NCI-H524 (cell line): Measurements from ENCODE around the gene RBL1.
"Not testable (repeated sequence)": the region's sequence is repeated elsewhere in the genome, so short reads cannot be mapped to it uniquely, and the experiment has no call there.

Source experiments
- DNase-seq, 2 experiments: peaks; one replicate each; lab custom pipeline; 2025; lab: John Stamatoyannopoulos, UW

The RBL1 gene, protein sequence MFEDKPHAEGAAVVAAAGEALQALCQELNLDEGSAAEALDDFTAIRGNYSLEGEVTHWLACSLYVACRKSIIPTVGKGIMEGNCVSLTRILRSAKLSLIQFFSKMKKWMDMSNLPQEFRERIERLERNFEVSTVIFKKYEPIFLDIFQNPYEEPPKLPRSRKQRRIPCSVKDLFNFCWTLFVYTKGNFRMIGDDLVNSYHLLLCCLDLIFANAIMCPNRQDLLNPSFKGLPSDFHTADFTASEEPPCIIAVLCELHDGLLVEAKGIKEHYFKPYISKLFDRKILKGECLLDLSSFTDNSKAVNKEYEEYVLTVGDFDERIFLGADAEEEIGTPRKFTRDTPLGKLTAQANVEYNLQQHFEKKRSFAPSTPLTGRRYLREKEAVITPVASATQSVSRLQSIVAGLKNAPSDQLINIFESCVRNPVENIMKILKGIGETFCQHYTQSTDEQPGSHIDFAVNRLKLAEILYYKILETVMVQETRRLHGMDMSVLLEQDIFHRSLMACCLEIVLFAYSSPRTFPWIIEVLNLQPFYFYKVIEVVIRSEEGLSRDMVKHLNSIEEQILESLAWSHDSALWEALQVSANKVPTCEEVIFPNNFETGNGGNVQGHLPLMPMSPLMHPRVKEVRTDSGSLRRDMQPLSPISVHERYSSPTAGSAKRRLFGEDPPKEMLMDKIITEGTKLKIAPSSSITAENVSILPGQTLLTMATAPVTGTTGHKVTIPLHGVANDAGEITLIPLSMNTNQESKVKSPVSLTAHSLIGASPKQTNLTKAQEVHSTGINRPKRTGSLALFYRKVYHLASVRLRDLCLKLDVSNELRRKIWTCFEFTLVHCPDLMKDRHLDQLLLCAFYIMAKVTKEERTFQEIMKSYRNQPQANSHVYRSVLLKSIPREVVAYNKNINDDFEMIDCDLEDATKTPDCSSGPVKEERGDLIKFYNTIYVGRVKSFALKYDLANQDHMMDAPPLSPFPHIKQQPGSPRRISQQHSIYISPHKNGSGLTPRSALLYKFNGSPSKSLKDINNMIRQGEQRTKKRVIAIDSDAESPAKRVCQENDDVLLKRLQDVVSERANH

DNA sequence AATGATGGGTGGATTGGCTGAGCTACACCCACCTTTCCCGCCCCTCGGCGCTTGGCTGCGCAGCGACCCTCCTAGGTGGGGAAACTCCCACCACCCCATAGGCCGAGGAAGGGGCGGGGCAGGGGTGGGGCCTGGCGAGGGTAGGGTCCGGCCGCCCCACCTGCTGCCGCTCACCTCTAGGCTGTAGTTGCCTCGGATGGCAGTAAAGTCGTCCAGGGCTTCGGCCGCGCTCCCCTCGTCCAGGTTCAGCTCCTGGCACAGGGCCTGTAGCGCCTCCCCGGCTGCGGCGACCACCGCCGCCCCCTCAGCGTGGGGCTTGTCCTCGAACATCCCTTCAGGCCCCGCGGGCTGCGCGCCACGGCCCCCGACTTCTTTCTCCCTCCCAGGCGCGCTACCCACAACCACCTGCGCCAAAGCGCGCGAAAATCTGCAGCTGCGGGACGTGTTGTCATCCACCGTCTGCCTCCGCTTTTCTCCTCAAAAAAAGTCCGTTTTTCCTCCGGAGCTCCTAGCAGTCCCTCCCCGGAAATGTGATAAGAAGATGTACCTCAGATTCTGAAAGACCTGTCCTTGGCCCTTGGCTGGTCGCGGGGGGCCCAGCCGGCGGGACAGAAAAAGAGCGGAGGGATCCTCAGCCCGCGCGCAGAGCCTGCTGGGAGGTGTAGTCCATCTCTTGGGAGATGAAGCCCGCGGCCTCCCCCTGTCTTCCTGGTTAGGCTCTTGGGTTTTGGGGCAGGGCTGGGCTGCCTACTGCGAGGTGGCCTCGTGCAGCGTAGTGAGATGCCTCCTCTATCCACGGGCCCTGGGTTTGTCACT is at the start of gene RBL1:
RBL1 (minus strand) TSS at position 399 of the 816 bp plus-strand sequence; CDS start at position 330, 69 bp downstream.
- peak; percentile 88 to 93 for DNase-seq

DNA sequence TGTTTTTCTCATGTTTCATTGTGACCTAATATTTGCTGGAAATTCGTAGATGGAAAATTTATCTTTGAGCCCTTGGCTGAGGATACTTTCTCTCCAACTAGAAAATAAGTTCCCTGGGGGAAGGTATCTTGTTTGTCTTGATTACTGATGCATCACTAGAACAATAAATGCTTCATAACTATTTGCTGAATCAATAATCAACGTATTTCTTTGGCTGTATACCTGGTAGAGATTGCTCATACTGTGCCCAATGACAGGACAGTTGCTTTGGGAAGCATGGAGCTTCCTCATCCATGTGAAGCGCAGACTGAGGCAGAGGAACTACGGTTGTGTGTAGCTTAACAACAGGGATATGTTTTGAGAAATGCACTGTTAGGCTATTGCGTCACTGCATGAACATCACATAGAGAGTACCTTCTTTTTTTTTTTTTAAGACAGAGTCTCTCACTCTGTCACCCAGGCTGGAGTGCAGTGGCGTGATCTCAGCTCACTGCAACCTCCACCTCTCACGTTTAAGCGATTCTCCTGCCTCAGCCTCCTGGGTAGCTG is 49.1 kb upstream of the RBL1 start:
- DNase-seq: no peak

DNA sequence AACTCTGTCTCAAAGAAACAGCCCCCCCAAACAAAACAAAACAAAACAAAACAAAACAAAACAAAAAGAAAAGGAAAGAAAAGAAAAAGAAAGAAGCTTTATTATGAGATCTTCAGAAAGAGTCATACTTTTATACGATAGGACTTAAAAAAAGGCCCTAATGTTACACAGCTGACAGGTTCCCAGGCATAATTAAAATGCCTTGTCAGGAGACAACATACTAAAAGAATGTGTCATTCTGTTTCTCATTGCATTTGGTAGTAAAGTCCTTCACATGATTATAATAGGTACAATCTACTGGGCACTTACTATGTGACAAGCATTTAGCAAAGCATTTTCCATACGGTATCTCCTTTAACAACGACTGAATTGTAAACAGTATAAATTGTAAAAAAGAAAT is 46.9 kb upstream of the RBL1 start:
- no peak for DNase-seq

DNA sequence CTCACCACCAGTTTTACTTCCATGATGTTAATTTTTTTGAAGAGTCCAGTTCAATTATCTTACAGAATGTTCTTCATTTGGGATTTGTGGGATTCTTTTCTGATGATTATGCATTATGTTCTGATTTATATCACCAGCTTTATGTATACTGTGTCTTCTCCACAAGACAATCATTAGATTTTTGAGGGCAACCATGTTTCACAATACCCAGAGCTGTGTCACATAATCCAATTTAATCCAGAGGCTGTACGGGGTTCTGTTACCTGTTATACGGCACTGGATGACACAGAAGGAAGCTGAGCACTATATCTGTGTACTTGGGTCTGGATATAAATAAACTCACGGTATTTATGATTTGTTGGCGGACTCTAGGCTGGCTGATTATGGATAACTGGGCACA is 41.8 kb upstream of the RBL1 start:
- DNase-seq: no peak

DNA sequence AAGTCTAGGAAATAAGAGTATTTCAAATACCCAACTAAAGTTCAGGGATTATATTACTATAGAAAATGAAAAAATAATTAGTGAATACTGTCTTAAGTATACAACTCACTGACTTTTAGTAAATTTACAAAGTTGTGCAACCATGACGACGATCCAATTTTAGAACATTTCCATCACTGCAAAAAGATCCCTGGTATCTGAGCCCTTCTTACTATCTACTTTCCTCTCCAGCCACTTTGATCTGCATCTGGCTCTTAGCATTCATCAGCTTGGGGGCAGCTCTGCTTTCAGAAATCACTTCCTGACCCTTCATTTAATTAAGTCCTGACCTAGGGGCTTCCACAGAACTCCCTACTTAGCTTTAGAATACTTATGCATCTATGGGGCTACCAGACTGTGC is 38.2 kb upstream of the RBL1 start:
- no peak for DNase-seq

DNA sequence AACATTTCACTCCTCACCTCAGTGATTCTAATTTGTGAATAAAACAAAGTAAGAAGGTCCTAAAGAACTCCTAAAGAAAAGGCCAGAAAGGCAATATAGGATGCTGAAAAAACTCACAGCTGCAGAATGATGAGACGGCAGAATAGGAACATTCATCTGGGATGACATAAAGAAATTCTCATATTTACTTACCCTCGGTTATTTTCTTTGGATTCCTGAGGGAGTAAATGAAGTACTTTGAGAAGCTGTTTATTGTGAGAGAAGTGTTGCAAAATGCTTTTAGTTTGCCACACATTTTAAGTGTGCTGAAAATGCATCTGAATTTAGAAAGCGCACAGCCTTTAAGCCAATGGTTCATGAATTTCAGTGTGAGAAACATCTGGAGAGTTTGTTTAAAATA is 35.7 kb upstream of the RBL1 start:
- DNase-seq: no peak

DNA sequence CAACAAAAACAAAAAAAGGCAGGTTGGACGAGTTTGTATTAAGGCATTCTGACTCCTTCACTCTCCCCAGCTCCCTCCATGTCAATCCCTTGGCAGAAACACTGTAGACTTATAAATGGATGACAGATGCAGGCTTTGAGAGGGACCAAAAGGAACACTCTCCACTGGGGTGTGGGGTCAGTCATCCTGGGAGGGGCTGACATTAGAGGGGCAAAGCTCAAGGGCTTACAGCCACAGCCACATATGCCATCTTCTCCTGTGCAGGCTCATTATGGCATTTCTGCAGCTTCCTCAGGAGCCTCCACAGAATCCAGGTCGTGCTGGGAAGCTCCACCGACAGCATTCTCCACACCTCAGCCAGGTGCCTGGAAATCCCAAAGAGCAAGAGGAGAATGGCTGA is 33.0 kb upstream of the RBL1 start:
- no peak for DNase-seq

DNA sequence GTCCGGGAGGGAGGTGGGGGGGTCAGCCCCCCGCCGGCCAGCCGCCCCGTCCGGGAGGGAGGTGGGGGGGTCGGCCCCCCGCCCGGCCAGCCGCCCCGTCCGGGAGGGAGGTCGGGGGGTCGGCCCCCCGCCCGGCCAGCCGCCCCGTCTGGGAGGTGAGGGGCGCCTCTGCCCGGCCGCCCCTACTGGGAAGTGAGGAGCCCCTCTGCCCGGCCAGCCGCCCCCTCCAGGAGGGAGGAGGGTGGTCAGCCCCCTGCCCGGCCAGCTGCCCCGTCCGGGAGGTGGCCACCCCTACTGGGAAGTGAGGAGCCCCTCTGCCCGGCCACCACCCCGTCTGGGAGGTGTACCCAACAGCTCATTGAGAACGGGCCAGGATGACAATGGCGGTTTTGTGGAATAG is 30.5 kb upstream of the RBL1 start:
- DNase-seq: not testable (repeated sequence)

DNA sequence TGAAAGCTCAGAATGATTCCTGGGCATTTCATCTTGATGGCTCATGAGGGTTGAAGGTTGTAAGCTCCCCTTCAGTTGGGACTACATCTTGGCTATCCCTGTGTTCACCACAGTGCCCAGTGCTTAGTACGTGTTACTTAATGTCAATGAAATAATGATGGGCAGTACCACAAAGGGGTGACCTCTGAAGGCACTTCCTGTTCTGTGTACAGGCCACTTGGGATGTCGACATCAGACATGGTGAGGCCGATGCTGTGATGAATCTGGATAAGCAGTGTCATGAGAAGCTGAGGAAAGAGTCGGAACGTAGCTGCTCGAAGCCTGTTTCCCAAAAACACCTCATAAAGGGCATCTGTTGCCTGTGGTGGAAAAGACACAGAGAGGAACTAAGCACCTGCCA is 27.6 kb upstream of the RBL1 start:
- no peak for DNase-seq

DNA sequence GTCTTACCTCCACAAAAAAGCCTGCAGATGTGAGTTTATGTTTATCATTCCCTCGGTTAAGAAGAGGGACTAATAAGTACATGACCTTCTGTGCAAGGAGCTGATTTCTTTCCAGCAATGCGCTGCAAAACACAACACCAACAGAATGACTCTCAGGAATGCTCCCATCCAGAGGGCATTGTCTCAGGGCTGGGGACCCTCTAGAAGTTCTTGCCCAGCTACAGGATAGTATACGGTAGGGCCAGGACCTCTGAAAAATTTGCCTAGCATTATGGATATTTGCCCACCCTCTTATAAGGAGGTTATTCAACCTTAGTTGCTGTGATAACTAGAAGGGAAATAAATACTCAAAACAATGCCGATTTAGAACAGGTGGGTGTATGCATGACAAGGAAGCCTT is 24.7 kb upstream of the RBL1 start:
- DNase-seq: no peak

DNA sequence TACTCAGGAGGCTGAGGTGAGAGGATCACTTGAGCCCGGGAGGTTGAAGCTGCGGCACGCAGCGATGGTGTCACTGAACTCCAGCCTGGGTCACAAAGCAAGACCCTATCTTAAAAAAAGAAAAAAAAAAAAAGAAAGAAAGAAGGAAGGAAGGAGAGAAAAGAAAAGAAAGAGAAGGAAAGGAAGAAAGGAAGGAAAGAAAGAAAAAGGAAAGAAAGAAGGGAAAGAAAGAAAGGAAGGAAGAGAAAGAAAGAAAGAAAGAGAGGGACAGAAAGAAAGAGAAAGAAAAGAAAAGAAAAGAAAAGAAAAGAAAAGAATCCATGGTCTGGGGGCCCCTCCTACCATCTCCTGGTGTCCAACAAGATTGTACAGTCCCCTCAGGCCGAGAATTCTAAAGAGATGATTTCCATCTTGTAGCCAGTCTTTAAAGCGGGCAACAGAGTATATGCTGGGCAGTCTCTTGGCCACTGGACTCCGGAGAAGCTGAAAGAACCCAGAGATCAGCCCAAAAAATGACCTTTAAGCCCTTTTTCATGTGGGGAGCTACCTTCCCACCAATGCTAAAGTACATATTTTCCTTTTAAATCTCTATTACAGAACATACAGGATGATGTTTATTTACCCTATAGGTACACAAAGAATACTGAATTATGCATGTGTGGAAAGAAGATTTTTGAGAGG is 23.7 kb upstream of the RBL1 start:
- no peak for DNase-seq

DNA sequence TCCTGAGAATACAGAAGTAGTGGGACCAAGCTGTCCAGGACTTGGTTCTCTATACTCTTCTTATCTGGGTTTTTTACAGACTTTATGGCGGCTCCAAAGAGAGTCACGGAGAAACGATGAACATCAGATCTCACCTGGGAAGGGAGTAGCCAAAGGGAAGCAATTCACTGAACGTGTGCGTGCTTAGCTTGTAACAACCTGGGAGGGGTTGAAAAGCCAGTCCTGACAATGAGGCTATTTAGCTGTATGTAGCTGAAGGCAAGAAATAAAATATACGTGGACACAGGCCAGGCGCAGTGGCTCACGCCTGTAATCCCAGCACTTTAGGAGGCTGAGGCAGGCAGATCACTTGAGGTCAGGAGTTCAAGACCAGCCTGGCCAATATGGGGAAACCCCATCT is 18.2 kb upstream of the RBL1 start:
- no peak for DNase-seq

DNA sequence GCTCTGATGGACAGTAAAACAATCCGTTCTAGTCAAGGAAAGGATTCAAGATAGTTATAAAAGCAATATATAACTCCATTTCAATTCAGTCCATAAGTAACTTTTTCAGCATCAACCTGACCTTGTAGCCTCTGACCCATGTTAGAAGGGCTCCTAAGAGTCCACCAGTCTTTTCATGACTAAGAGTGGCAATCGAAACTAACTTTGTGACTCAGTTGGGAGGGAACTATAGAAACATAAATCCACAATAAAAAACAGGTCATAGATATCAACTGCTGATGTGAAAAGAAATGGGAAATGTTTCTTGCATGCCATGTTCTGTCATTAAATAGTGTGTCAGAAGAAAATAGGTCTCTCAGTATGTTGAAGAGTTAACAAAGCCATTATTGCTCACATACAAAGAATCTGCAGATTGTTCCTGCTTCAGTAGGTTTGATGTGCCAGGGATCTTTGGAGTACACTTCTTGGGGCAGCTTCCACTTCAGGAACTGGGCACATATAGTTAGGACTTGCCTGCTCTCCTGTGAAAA is 16.2 kb upstream of the RBL1 start:
- DNase-seq: no peak

DNA sequence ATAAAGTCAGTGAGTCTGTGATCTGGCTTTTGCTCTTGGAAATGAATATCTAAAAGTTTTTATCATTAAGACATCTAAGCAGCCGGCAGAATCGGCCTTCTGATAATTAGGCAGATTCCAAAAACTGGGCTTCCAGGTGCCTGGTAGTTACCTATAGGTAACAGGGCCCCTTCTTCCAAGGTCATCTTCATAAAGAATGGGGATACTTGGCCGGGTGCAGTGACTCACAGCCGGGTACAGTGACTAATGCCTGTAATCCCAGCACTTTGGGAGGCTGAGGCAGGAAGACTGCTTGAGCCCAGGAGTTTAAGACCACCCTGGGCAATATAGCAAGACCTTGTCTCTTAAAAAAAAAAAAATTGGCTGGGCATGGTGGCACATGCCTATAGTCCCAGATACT is 12.9 kb upstream of the RBL1 start:
- DNase-seq: no peak

DNA sequence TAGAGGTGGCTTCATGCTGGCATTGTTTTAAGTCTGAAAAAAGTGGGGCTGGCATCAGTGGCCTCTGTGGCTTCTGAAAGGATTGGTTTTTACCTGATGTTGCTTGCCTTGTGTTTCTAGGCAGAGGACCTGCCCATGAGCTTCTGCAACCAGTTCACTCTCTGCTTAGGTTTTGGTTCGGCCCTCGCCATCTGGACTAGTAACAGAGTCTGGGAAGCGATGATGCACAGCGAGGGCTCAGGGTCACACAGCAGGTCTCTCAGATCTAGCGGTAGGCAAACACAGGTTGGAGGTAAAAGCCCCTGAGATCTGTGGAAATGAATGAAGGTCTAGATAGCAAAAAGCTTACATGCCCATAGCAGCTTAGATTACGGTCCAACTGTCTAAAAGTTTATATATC is 6.8 kb upstream of the RBL1 start:
- DNase-seq: peak in 1 of 2 experiments; percentile 16

DNA sequence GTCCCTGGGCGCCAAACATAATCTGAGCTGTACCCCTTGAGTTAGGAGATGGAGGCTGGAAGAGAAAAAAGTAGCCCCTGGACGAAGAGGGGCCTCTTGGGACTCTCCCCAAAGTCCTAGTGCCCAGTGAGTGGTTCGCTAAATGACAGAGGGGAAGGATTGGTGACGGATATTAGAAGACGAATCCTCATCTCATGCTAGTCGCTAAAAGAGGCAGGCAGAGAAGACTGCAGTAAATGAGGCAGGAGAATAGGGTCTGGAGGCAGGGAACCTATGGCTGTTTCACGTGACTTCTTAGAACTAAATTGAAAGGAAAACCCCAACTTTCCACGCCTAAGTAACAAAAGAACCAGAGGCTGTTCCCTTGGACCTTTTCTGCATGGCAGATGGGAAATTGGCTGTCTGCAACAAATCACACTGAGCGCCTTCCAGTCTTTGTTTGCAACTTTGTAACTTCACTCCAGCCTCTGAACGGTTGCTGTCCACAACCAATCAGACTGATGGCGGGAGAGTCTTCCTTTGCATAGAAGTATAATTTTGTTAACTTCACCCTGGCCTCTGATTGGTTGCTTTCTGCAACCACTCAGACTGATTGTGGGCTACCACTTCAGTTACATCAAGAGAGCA is 731 bp upstream of the RBL1 start:
- DNase-seq: no peak

DNA sequence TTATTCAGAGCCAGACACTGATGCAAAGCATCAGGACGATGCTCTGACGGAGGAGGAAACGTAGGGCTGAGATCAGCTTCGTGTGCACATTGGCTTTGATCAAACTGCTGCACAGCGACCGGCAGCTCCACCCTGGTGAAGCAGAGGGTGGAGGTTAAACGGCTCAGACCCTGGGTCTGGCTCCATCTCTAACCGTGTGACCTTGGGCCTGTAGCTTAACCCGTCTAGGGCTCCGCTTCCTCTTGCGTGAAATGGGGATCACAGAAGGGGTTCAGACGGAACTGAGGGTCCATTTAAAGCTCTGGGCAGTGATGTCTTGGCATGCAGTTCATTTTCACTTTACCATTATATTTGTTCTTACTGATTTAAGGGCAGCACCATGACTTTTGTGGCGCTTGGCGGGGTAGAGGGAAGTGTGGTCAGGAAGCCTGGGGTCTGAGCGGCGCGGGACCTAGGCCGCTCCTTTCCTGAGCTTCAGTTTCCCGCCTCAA is 644 bp downstream of the RBL1 start:
- DNase-seq: no peak

DNA sequence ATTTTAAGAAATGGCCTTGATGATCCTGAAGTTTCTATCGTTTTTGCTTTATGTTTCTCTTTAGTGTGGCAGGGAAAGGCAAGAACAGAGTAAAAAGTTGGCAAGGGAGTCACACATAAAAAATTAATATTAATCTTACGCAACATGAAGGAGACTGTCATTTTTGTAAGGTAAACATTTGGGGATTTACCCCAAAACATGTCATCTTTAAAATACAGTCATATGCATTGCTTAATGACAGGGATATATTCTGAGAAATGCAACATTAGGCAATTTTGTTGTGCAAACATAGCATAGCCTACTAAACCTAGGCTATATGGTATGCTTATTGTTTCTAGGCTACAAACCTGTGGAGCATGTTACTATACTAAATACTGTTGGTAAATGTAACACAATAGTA is 5.4 kb downstream of the RBL1 start:
- DNase-seq: no peak

DNA sequence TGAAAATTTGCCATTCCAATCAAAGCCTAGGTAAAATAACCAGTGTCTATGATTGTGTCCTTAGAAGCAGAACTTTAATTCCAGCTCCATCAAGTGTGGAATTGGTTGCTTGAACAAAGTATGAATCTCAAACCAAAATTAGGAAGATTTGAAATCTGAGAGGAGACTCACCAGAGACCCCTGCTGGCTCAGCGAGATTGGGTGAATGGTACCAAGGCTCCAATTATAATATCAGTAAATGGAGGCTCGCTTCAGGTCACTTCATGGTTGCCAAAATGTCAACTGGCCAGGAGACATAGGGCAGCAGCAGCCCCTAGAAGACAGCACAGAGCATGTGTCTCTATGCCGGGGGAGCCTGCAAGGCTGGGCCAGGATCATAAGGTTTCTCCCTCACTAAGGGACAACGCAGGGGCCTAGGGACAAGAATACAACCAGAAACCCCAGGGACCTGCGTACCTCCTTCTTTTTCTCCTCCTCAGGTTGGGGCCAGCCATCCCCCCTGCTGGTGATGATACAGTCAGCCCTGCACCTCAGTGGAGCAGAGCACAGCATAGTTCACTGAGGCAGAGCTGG is 14.0 kb downstream of the RBL1 start:
- no peak for DNase-seq

DNA sequence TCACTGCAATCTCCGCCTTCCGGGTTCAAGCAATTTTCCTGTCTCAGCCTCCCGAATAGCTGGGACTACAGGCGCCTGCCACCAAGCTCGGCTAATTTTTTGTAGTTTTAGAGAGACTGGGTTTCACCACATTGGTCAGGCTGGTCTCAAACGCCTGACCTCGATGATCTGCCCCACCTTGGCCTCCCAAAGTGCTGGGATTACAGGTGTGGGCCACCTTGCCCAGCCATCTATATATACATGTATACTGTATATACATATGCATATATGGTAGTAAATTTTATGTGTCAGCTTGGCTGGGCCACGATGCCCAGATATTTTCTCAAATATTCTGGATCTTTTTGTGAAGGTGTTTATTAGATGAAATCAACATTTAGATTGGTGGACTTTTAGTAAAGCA is 18.8 kb downstream of the RBL1 start:
- no peak for DNase-seq
